Activated CD4-positive, alpha-beta memory T cell treated with anti-CD3 and anti-CD28 coated beads, Interleukin-2, amount 10 ng/mL, durations not matched to agents 7 days and 5 days (primary cell): Measurements from ENCODE around the gene AKAP7. TPM values are rescaled to one million over a fixed set of nuclear protein-coding genes. Genes with fewer than 3 reads are reported as not detected.
A peak's percentile ranks its signal among the peaks of the same experiment; 100 is the strongest.

Source experiments
- CTCF ChIA-PET: fragments of 350-600 bp; sonication (Branson Sonifier 250); formaldehyde crosslinking; loops from one replicate; lab custom pipeline; 2021; ENCODE audit warnings: antibody characterized with exemption, inconsistent platforms; lab: Charles Lee
- POLR2A ChIA-PET: fragments of 350-600 bp; sonication (Branson Sonifier 250); formaldehyde crosslinking; loops from one replicate; lab custom pipeline; 2021; ENCODE audit warnings: antibody characterized with exemption; lab: Charles Lee
- DNase-seq: peaks from one replicate; pipeline ENCODE4 v3.0.0-alpha.2; 2020
- H3K27ac Mint-ChIP-seq: one replicate; pipeline ENCODE4 v1.8.0; 2021; ENCODE audit warnings: mild to moderate bottlenecking, mixed read lengths
- H3K27me3 Mint-ChIP-seq: one replicate; pipeline ENCODE4 v1.8.0; 2021; ENCODE audit warnings: mixed read lengths
- H3K36me3 Mint-ChIP-seq: one replicate; pipeline ENCODE4 v1.8.0; 2021; ENCODE audit warnings: low read depth, mixed read lengths
- H3K4me1 Mint-ChIP-seq: one replicate; pipeline ENCODE4 v1.8.0; 2021; ENCODE audit warnings: mixed read lengths
- H3K4me3 Mint-ChIP-seq: one replicate; pipeline ENCODE4 v1.8.0; 2021; ENCODE audit warnings: mild to moderate bottlenecking, mixed read lengths
- H3K9me3 Mint-ChIP-seq: one replicate; pipeline ENCODE4 v1.8.0; 2021; ENCODE audit warnings: mixed read lengths
- total RNA-seq, 2 experiments: library from RNA; stranded (reverse); gene quantifications; one replicate each; pipeline ENCODE4 v1.2.3, GENCODE V29; 2021

The AKAP7 gene
- total RNA-seq, 2 experiments from 2014 or later = 7.2 to 8.4 TPM

GRCh38 chr6:131117878-131118277, 17.4 kb upstream of the AKAP7 start:
- no peak overlapping the region for H3K4me3 Mint-ChIP-seq
- no peaks in the 10 kb centered on the region for H3K36me3 Mint-ChIP-seq
- ChIA-PET CTCF (interaction anchor here (4.5 kb wide), 1 partner anchor 233 kb away, joined by 36 read pairs; no protein-coding TSS in a partner anchor), POLR2A (no interaction called here)
- H3K9me3 Mint-ChIP-seq = no peaks in the 10 kb centered on the region
- no peak for DNase-seq
- H3K27ac Mint-ChIP-seq = no peak overlapping the region
- H3K27me3 Mint-ChIP-seq = peaks cover 2% of the 10 kb centered on the region
- H3K4me1 Mint-ChIP-seq = no peaks in the 10 kb centered on the region

GRCh38 chr6:131122007-131122406, 13.3 kb upstream of the AKAP7 start:
- Mint-ChIP-seq H3K36me3 (no peaks in the 10 kb centered on the region), H3K9me3 (no peaks in the 10 kb centered on the region), H3K27ac (no peak overlapping the region), H3K4me3 (no peak overlapping the region), H3K27me3 (peaks cover 8% of the 10 kb centered on the region), H3K4me1 (no peaks in the 10 kb centered on the region)
- DNase-seq = no peak
- POLR2A ChIA-PET = no interaction called here
- CTCF ChIA-PET = no interaction called here

DNA sequence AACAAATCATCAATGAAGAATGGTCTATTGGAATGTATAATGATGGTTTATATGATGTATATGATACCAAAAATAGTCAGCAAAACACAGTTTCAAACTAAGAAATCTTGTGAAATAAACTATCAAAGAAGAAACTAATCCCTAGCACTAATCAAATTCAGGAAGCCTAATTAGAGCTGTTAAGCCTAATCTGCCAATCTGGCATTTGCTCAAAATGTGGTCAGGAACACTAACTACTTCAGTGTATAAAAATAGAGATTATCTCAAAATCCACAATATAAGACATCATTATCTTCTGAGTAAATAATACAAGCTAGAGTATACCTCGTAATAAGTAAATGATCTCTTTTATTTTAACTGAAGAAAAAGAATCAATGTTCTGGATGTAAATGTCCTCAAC, 12.8 kb upstream of the AKAP7 start:
- peaks cover 8% of the 10 kb centered on the region for H3K27me3 Mint-ChIP-seq
- CTCF ChIA-PET = no interaction called here
- POLR2A ChIA-PET = no interaction called here

GRCh38 chr6:131124336-131125071, 10.8 kb upstream of the AKAP7 start:
- Mint-ChIP-seq H3K9me3 (no peaks in the 10 kb centered on the region), H3K27ac (no peak overlapping the region), H3K36me3 (no peaks in the 10 kb centered on the region), H3K27me3 (peaks cover 11% of the 10 kb centered on the region), H3K4me1 (no peaks in the 10 kb centered on the region), H3K4me3 (no peak overlapping the region)
- no peak for DNase-seq
- CTCF ChIA-PET = no interaction called here
- POLR2A ChIA-PET = no interaction called here

More for the DNA sequence above, 12.8 kb upstream of the AKAP7 start:
- no peaks in the 10 kb centered on the region for H3K9me3 Mint-ChIP-seq
- H3K36me3 Mint-ChIP-seq = no peaks in the 10 kb centered on the region
- no peaks in the 10 kb centered on the region for H3K4me1 Mint-ChIP-seq
- H3K27ac Mint-ChIP-seq = no peak overlapping the region
- no peak for DNase-seq
- H3K4me3 Mint-ChIP-seq = no peak overlapping the region

DNA sequence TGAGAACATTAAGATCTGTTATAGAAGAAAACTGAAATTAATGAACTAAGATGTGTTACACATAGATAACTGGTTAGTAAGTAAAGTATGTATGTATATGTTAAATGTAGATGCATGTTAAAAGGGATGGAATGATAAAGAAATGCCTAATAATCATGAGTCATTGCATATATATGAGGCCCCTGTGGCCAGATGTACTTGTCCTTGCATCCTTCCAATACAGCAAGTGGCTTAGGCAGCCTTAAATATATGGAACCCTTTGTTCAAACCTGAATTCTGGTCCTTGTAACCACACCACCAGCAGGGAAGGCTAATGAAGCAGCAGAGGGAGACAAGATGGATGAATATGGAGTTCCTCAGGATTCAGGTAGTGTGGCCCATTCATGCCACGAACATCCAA, 9.8 kb upstream of the AKAP7 start:
- Mint-ChIP-seq H3K27me3 (peaks cover 11% of the 10 kb centered on the region), H3K27ac (no peak overlapping the region), H3K4me1 (no peaks in the 10 kb centered on the region), H3K4me3 (no peak overlapping the region), H3K36me3 (no peaks in the 10 kb centered on the region), H3K9me3 (no peaks in the 10 kb centered on the region)
- ChIA-PET POLR2A (no interaction called here), CTCF (no interaction called here)
- no peak for DNase-seq

DNA sequence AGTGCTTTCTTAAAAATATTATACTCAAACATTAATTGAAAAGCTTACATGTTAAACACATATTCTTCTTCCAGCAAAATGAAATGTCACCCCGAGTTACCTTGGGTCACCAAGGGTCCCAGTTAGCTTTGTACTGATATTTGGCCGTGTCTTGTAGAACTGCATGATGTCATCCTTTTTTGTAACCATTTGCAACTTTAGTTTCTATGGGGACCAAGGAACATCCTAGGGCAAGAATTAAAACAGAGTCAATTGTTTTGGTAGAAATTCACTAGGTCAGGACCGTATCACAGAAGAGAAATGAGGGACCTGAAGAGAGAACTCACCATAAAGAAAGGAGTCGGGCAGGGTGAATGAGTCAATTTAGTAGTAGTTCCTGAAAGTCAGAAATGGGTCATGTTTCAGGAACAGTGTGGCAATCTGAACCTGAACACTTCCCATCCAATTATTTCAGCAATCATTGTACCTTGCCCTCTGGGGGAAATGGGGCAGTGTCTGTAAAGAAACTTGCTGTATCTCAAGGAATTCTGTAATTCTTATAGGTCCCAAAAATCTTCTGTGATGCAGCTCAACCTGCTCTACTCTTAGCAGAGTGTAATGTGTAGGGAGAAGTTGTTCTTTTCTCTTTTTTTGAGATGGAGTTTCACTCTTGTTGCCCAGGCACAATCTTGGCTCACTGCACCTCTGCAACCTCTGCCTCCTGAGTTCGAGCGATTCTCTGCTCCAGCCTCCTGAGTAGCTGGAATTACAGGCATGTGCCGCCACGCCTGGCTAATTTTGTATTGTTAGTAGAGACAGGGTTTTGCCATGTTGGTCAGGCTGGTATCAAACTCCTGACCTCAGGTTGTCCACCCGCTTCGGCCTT, 5.3 kb upstream of the AKAP7 start:
- CTCF ChIA-PET = interaction anchor here (0.6 to 2.0 kb wide), 3 partner anchors 245 to 498 kb away, joined by 3 to 7 read pairs (median 3); partner anchors contain the start of gene MED23
- no peak for DNase-seq
- Mint-ChIP-seq H3K27me3 (peaks cover 17% of the 10 kb centered on the region), H3K4me1 (peaks cover 2% of the 10 kb centered on the region), H3K36me3 (no peaks in the 10 kb centered on the region), H3K9me3 (no peaks in the 10 kb centered on the region), H3K4me3 (no peak overlapping the region), H3K27ac (no peak overlapping the region)
- POLR2A ChIA-PET = no interaction called here

GRCh38 chr6:131130554-131130940, 4.7 kb upstream of the AKAP7 start:
- Mint-ChIP-seq H3K4me1 (peaks cover 4% of the 10 kb centered on the region), H3K9me3 (no peaks in the 10 kb centered on the region), H3K4me3 (no peak overlapping the region), H3K27ac (no peak overlapping the region), H3K36me3 (no peaks in the 10 kb centered on the region), H3K27me3 (peaks cover 18% of the 10 kb centered on the region)
- CTCF ChIA-PET = interaction anchor here (0.6 to 2.0 kb wide), 2 partner anchors 439 to 498 kb away, joined by 3 to 7 read pairs; partner anchors contain the start of gene MED23
- DNase-seq = no peak
- POLR2A ChIA-PET = no interaction called here

DNA sequence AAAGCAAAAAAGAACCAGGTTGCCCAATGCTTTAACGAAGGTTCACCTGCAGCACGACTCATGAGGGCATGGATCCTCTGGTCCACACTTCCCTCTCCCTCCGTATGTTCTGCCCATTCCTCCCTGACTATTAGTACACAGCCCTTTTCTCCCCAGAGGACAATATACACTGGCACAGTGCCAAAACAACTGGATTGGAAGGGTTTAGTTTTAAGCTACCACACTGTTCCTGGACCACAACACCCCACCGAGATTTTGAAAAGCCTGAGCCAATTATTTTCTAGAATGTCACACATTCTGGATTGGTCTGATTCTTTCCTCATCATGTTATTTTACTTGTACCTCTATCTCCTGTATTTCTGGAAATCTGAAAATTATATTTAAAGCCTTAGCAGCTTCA, 2.9 kb upstream of the AKAP7 start:
- Mint-ChIP-seq H3K9me3 (no peaks in the 10 kb centered on the region), H3K36me3 (peaks cover 3% of the 10 kb centered on the region), H3K4me3 (no peak overlapping the region), H3K4me1 (peaks cover 13% of the 10 kb centered on the region), H3K27me3 (peaks cover 23% of the 10 kb centered on the region), H3K27ac (no peak overlapping the region)
- ChIA-PET POLR2A (no interaction called here), CTCF (interaction anchor here (0.7 kb wide), 1 partner anchor 56 kb away, joined by 4 read pairs; no protein-coding TSS in a partner anchor)
- no peak for DNase-seq

DNA sequence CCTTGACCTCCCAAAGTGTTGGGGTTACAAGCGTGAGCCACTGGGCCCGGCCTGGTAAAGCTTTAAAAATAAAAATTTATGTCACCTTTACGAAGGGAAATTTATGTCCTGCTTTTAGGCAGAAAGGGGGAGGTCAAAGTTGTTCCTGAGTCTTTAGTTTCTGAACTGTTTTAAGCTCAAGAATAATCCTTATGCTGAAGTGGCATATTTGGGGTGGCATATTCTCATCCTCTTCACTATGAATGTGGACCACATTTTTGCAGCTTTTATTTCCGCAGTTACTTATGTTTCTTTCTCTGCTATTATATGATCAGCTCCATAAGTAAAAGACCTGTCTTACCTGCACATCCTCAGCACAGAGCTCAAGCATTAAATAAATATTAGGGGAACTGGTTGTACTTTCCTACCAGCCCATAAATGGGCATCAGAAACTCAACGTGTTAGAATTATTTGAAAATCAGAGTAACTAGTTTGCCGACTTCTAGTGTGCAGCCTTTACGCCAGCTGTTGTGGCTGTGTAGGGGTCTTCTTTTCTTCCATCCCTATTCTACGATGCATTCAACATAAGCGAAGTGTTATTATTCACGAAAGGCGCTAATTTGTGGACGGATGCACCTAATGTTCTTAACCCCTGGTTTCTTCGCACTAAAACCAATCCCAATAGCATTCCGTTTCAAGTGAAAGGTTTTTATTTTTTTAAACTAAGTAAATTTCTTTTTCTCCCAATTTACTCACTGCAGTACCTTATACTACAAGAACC, 867 bp upstream of the AKAP7 start:
- peak overlapping the region; percentile 74 for H3K4me3 Mint-ChIP-seq
- H3K36me3 Mint-ChIP-seq = peaks cover 3% of the 10 kb centered on the region
- H3K27ac Mint-ChIP-seq = peak overlapping the region; percentile 61
- peaks cover 20% of the 10 kb centered on the region for H3K27me3 Mint-ChIP-seq
- ChIA-PET CTCF (interaction anchor here (1.0 to 1.1 kb wide), 2 partner anchors 249 to 399 kb away, joined by 4 read pairs; no protein-coding TSS in a partner anchor), POLR2A (no interaction called here)
- no peak for DNase-seq
- peaks cover 13% of the 10 kb centered on the region for H3K4me1 Mint-ChIP-seq
- no peaks in the 10 kb centered on the region for H3K9me3 Mint-ChIP-seq

DNA sequence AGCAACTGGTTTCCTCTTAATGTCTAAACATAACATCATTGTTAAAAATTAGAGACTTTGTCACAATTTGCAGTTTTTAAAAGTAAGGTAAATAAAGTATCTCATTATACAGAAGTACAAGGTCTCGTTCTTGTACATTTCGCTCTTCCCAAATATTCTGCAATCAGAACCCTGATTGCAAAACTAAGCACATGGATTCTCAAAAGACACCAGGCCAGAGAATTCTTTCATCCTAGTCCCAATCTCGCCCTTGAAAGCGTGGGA, 355 bp upstream of the AKAP7 start:
- Mint-ChIP-seq H3K4me3 (peak overlapping the region; percentile 74), H3K9me3 (no peaks in the 10 kb centered on the region), H3K4me1 (peaks cover 13% of the 10 kb centered on the region), H3K27me3 (peaks cover 20% of the 10 kb centered on the region), H3K36me3 (peaks cover 3% of the 10 kb centered on the region), H3K27ac (peak overlapping the region; percentile 61)
- DNase-seq = no peak
- CTCF ChIA-PET = interaction anchor here (1.0 kb wide), 1 partner anchor 399 kb away, joined by 4 read pairs; no protein-coding TSS in a partner anchor
- POLR2A ChIA-PET = no interaction called here

GRCh38 chr6:131136021-131136786, 937 bp downstream of the AKAP7 start:
- Mint-ChIP-seq H3K27ac (peak overlapping the region; percentile 73), H3K36me3 (peaks cover 3% of the 10 kb centered on the region), H3K4me1 (peaks cover 13% of the 10 kb centered on the region), H3K9me3 (no peaks in the 10 kb centered on the region), H3K27me3 (peaks cover 18% of the 10 kb centered on the region), H3K4me3 (peak overlapping the region; percentile 84)
- ChIA-PET POLR2A (no interaction called here), CTCF (interaction anchor here (1.0 kb wide), 1 partner anchor 19 kb away, joined by 3 read pairs; no protein-coding TSS in a partner anchor)
- no peak for DNase-seq

DNA sequence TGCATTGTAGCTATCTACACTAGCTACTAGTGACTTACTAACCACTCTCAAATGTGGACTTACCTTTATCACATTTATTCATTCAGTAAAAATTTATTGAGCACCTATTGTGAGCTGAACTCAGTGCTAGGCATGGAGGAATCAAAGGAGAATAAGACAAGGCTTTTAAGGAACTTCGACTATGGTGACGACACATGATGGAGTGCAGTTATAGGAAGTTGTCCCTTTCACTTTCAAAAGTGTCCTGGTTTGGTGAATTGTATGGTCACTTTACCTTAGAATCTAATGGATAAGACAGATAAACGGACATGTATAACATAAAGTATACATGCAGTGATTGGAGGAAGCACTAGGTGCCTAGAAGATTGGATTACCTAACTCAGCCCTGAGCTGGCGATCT, 4.3 kb downstream of the AKAP7 start:
- Mint-ChIP-seq H3K4me3 (no peak overlapping the region), H3K27me3 (peaks cover 8% of the 10 kb centered on the region), H3K9me3 (peaks cover 2% of the 10 kb centered on the region), H3K4me1 (peaks cover 13% of the 10 kb centered on the region), H3K36me3 (peaks cover 3% of the 10 kb centered on the region), H3K27ac (no peak overlapping the region)
- CTCF ChIA-PET = interaction anchor here (1.0 kb wide), 1 partner anchor 394 kb away, joined by 3 read pairs; no protein-coding TSS in a partner anchor
- DNase-seq = no peak
- POLR2A ChIA-PET = no interaction called here
